Measurements from ENCODE around the gene CREBRF.
"Not testable (repeated sequence)": the region's sequence is repeated elsewhere in the genome, so short reads cannot be mapped to it uniquely, and the experiment has no call there.

Gene CREBRF

DNA sequence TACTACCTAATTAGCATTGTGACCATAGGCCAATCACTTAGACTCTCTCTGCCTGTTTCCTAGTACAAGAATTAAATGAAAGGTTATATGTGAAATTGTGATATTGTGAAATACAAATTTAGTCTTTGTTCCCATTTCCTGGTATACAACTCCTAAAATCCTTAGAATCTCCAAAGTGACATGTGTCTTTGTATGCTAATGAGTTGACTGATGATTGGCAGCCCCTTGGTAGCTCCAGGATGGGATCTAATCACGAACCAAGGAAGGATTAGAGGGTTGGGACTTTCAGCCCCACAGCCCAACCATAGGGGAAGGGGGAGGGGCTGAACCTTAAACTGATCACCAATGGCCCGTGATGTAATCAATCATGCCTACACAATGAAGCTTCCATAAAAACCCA, 41.0 kb upstream of the CREBRF start:
- TF ChIP-seq, protein P1, sequence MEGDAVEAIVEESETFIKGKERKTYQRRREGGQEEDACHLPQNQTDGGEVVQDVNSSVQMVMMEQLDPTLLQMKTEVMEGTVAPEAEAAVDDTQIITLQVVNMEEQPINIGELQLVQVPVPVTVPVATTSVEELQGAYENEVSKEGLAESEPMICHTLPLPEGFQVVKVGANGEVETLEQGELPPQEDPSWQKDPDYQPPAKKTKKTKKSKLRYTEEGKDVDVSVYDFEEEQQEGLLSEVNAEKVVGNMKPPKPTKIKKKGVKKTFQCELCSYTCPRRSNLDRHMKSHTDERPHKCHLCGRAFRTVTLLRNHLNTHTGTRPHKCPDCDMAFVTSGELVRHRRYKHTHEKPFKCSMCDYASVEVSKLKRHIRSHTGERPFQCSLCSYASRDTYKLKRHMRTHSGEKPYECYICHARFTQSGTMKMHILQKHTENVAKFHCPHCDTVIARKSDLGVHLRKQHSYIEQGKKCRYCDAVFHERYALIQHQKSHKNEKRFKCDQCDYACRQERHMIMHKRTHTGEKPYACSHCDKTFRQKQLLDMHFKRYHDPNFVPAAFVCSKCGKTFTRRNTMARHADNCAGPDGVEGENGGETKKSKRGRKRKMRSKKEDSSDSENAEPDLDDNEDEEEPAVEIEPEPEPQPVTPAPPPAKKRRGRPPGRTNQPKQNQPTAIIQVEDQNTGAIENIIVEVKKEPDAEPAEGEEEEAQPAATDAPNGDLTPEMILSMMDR (IDR thresholded peaks at IDR 0.05; ENCODE audit: insufficient read depth, missing control alignments) = no peak
- DNase-seq (ENCODE audit: insufficient read length, low spot score) (no peak), FAIRE-seq (no peak)

DNA sequence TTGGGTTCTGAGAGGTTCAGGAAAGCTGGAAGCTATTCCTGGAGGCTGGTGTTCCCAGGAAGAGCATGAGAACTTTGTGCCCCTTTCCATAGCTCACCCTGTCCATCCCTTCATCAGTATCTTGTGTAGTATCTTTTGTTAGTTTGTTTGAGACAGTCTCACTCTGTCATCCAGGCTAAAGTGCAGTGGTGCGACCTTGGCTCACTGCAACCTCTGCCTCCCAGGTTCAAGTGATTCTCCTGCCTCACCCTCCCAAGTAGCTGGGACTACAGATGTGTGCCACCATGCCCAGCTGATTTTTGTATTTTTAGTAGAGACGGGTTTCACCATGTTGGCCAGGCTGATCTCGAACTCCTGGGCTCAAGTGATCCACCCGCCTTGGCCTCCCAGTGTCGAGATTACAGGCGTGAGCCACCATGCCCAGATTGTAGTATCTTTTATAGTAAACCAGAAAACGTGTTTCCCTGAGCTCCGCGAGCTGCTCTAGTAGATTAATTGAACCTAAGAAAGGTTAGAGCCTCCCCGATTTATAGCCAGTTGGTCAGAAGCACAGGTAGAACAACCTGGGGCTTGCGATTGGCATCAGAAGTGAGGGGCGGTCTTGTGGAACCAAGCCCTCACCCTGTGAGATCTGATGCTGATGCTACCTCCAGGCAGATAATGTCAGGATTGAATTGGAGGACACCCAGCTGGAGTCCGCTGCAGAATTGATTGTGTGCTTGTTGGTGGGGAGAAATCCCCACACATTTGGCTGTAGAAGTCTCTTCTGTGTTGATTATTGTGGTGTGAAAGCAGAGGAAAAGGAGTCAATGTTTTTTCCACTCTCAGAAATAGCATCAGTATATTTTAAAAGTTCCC, 40.3 kb upstream of the CREBRF start:
- FAIRE-seq (no peak), DNase-seq (ENCODE audit: insufficient read length, low spot score) (no peak)
- TF ChIP-seq, protein P1 (IDR thresholded peaks at IDR 0.05; ENCODE audit: insufficient read depth, missing control alignments) = no peak

DNA sequence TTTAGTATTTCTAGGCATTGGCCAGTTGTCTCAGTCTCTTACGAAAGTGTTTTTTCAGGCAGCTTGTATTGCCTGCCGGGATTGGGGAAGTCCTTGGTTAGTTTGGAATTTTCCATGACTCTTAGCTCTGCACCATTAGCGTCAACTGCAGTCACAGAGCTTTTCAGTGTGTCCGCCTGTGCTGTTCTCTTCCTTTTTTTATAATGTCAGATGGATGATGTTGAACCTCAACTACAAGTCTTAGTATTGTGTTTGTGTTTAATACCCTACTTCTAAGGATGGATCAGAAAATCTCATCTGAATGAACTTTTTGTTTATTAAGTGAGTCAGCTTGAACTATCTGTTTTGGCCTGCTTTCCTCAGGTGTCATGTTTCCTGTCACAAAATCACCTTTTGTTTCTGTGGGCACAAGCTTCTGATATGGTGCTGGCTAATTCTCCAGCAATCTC, 39.5 kb upstream of the CREBRF start:
- DNase-seq (ENCODE audit: insufficient read length, low spot score) = no peak
- FAIRE-seq = no peak
- TF ChIP-seq, protein P1 (IDR thresholded peaks at IDR 0.05; ENCODE audit: insufficient read depth, missing control alignments) = no peak

DNA sequence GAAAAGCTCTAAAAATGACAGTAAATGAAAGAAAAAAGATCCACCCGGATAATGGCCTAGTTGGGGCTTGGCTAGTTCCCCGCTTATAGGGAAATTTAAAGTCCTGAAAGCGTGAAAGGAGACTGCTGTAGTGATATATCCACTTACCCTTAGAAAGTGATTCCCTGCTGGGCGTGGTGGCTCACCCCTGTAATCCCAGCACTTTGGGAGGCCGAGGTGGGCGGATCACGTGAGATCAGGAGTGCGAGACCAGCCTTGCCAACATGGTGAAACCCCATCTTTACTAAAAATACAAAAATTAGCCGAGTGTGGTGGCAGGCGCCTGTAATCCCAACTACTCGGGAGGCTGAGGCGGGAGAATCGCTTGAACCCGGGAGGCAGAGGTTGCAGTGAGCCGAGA, 39.1 kb upstream of the CREBRF start:
- not testable (repeated sequence) for DNase-seq (ENCODE audit: insufficient read length, low spot score); FAIRE-seq

DNA sequence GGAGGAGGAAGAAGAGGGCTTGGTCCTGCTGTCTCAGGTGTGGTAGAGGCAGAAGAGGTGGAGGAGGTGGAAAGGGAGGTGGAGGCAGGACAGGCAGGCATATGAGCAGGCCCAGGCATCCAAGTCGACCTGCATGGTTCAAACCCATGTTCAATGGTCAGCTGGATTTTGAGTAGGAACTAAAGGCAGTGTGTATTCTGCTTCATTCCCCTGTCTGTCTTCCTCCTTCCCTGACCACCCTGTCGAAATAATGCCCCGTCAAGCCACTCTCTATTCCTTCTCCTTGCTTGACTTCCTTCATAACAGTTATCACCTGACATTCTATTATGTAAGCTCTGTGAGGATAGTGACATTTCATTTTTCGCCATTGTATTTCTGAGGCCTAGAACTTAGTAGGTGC, 37.8 kb upstream of the CREBRF start:
- no peak for FAIRE-seq
- TF ChIP-seq, protein P1 (IDR thresholded peaks at IDR 0.05; ENCODE audit: insufficient read depth, missing control alignments) = no peak
- no peak for DNase-seq (ENCODE audit: insufficient read length, low spot score)

DNA sequence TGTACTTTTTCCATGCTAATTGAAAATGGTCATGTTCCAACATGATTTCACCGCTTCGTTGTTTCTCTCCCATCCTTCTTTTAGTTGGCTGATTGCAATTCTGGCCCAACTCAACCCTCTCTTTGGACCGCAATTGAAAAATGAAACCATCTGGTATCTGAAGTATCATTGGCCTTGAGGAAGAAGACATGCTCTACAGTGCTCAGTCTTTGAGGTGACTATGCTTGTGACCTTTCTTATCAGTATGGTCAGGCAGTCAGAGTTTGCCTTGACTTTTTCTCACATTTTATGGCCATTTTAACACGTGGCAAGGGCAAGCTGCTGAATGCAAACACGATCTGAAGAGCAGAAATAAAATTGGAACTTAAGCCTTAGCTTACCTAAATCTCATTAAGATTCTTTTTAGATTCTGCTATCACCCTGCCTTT, 36.0 kb upstream of the CREBRF start:
- no peak for FAIRE-seq
- no peak for DNase-seq (ENCODE audit: insufficient read length, low spot score)
- TF ChIP-seq, protein P1 (IDR thresholded peaks at IDR 0.05; ENCODE audit: insufficient read depth, missing control alignments) = no peak

DNA sequence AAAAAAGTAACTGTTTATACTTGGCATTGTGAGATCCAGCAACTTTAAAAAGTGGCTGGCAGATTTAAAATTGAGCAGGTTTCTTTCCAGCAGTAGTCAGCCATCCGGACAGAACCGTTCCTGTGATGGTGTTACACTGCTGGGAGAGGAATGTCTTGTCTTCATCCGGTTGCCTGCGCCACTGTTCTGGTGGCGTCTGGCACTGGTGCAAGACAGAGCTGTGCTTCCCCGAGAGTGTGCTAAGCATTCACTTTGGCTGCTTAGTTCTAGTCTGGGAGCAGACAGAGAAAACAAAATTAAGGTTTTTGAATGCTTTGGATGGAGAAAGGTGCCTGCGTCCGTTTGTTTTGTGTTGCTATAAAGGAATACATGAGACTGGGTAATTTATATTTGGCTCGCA, 35.5 kb upstream of the CREBRF start:
- FAIRE-seq (no peak), DNase-seq (ENCODE audit: insufficient read length, low spot score) (no peak)
- TF ChIP-seq, protein P1 (IDR thresholded peaks at IDR 0.05; ENCODE audit: insufficient read depth, missing control alignments) = no peak

All from D721Med (cell line).